ENCODE results near the gene AP2A2.
"Not testable (repeated sequence)": the region's sequence is repeated elsewhere in the genome, so short reads cannot be mapped to it uniquely, and the experiment has no call there.

Gene AP2A2

GRCh38 chr11:954392-955153, 28.9 kb downstream of the AP2A2 start:
- no peak for DNase-seq (ENCODE audit: low read depth)

GRCh38 chr11:955154-956063, 29.7 kb downstream of the AP2A2 start:
- DNase-seq (ENCODE audit: low read depth): no peak

GRCh38 chr11:957212-957920, 31.7 kb downstream of the AP2A2 start:
- DNase-seq (ENCODE audit: low read depth): no peak

GRCh38 chr11:958101-958500, 32.4 kb downstream of the AP2A2 start:
- no peak for DNase-seq (ENCODE audit: low read depth)

- DNase-seq (ENCODE audit: low read depth): no peak
These were observed 33.4 kb downstream of the AP2A2 start for GRCh38 chr11:959027-959426.

- DNase-seq (ENCODE audit: low read depth): no peak
These were observed 33.9 kb downstream of the AP2A2 start for GRCh38 chr11:959608-960007.

GRCh38 chr11:961310-961920, 35.7 kb downstream of the AP2A2 start:
- not testable (repeated sequence) for DNase-seq (ENCODE audit: low read depth)

GRCh38 chr11:961921-962320, 36.3 kb downstream of the AP2A2 start:
- no peak for DNase-seq (ENCODE audit: low read depth)

- DNase-seq (ENCODE audit: low read depth): no peak
These were observed 37.0 kb downstream of the AP2A2 start for GRCh38 chr11:962688-963087.

GRCh38 chr11:963852-964251, 38.2 kb downstream of the AP2A2 start:
- DNase-seq (ENCODE audit: low read depth): no peak

GRCh38 chr11:965206-965775, 39.6 kb downstream of the AP2A2 start:
- no peak for DNase-seq (ENCODE audit: low read depth)

- no peak for DNase-seq (ENCODE audit: low read depth)
These were observed 42.5 kb downstream of the AP2A2 start for GRCh38 chr11:967995-968751.

GRCh38 chr11:968822-969221, 43.2 kb downstream of the AP2A2 start:
- no peak for DNase-seq (ENCODE audit: low read depth)

GRCh38 chr11:969651-970205, 44.1 kb downstream of the AP2A2 start:
- DNase-seq (ENCODE audit: low read depth): no peak

- no peak for DNase-seq (ENCODE audit: low read depth)
These were observed 44.7 kb downstream of the AP2A2 start for GRCh38 chr11:970319-970871.

GRCh38 chr11:971092-971690, 45.5 kb downstream of the AP2A2 start:
- DNase-seq (ENCODE audit: low read depth): no peak

- no peak for DNase-seq (ENCODE audit: low read depth)
These were observed 46.2 kb downstream of the AP2A2 start for GRCh38 chr11:971731-972365.

GRCh38 chr11:972523-973211, 47.0 kb downstream of the AP2A2 start:
- DNase-seq (ENCODE audit: low read depth): no peak

GRCh38 chr11:973237-973636, 47.6 kb downstream of the AP2A2 start:
- no peak for DNase-seq (ENCODE audit: low read depth)
